SK-N-SH (cell line): ENCODE data around the gene TMED9.

ENCODE experiments used
- CTCF ChIP-seq: fragments of 200-600 bp; sonication (generic); IDR thresholded peaks from 2 replicates; pipeline ENCODE4 v1.6.1; 2017; ENCODE audit warnings: antibody characterized with exemption, mild to moderate bottlenecking, moderate library complexity
- EP300 ChIP-seq, 2 experiments: IDR thresholded peaks; 2 replicates each; pipeline versions ENCODE4 v1.4.0 to v1.6.1; 2012; ENCODE audit warnings: borderline replicate concordance in 1 of 2, low read depth in 1 of 2, low read length in 1 of 2
- EZH2phosphoT487 ChIP-seq: fragments of 200-600 bp; sonication (generic); IDR thresholded peaks from 2 replicates; pipeline ENCODE4 v1.6.1; 2017; ENCODE audit warnings: low read depth, mixed run types, mild to moderate bottlenecking, antibody characterized with exemption, moderate library complexity, borderline replicate concordance
- GABPA ChIP-seq: IDR thresholded peaks from 2 replicates; pipeline ENCODE4 v1.4.0; 2012; ENCODE audit warnings: low read depth, mild to moderate bottlenecking
- GATA2 ChIP-seq: sonication (generic); formaldehyde crosslinking; IDR thresholded peaks from 2 replicates; pipeline ENCODE4 v1.5.0; 2020; ENCODE audit warnings: mild to moderate bottlenecking, missing genetic modification reagents
- POLR2AphosphoS5 ChIP-seq: IDR thresholded peaks from 2 replicates; pipeline ENCODE4 v1.6.1; 2012; ENCODE audit warnings: low read depth, low read length
- RXRA ChIP-seq: IDR thresholded peaks from 2 replicates; pipeline ENCODE4 v1.4.0; 2012; ENCODE audit warnings: low read depth, mild to moderate bottlenecking, borderline replicate concordance
- SIN3A ChIP-seq: IDR thresholded peaks from 2 replicates; pipeline ENCODE4 v1.6.1; 2012; ENCODE audit warnings: low read depth, mild to moderate bottlenecking, low read length, moderate library complexity, borderline replicate concordance
- TAF1 ChIP-seq: IDR thresholded peaks from 2 replicates; pipeline ENCODE4 v1.6.1; 2012; ENCODE audit warnings: low read depth, mild to moderate bottlenecking, low read length, moderate library complexity, borderline replicate concordance
- USF1 ChIP-seq: IDR thresholded peaks from 2 replicates; pipeline ENCODE4 v1.4.0; 2012; ENCODE audit warnings: low read depth, borderline replicate concordance
- YY1 ChIP-seq: IDR thresholded peaks from 2 replicates; pipeline ENCODE4 v1.4.0; 2012; ENCODE audit warnings: low read depth, mild to moderate bottlenecking
- TF ChIP-seq, protein P1 (sequence below): fragments of 150-350 bp; IDR thresholded peaks from 2 replicates; pipeline ENCODE4 v1.6.1; 2017; ENCODE audit warnings: antibody characterized with exemption, low read length, low read depth, borderline replicate concordance

DNA sequence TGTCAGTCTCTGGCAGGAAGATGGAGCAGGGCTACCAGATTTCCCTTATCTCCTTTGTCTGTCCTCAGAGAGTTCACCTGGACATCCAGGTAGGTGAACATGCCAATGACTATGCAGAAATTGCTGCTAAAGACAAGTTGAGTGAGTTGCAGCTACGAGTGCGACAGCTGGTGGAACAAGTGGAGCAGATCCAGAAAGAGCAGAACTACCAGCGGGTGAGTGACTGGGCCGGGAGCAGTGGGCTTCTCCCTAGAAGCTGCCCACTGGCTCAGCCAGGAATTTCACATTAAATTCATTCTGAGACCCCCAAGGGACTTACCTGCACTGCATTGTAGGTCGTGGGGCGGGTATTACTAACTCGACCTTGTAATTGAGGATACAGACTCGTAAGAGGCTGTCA is 2.1 kb downstream of the TMED9 start:
- TF ChIP-seq CTCF, result no peak
- TF ChIP-seq TAF1, result no peak
- TF ChIP-seq, protein P1, sequence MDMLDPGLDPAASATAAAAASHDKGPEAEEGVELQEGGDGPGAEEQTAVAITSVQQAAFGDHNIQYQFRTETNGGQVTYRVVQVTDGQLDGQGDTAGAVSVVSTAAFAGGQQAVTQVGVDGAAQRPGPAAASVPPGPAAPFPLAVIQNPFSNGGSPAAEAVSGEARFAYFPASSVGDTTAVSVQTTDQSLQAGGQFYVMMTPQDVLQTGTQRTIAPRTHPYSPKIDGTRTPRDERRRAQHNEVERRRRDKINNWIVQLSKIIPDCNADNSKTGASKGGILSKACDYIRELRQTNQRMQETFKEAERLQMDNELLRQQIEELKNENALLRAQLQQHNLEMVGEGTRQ, result no peak
- no peak for TF ChIP-seq RXRA
- no peak for TF ChIP-seq EP300 (IDR thresholded peaks at IDR 0.05; ENCODE audit: borderline replicate concordance in 1 of 2, low read depth in 1 of 2, low read length in 1 of 2)
- no peak for TF ChIP-seq USF1
- TF ChIP-seq SIN3A, result no peak
- TF ChIP-seq YY1, result no peak
- no peak for TF ChIP-seq EZH2phosphoT487
- TF ChIP-seq POLR2AphosphoS5, result no peak
- TF ChIP-seq GABPA, result no peak
- TF ChIP-seq GATA2 (CRISPR knock-in tag), result no peak
